H1 (cell line): Measurements from ENCODE around the gene BRD3OS.

Experiments used
- CTCF ChIP-seq, 3 experiments: IDR thresholded peaks; 1 replicate in 2 of 3; 2 replicates in 1 of 3; pipeline versions ENCODE4 v1.5.1 to v1.6.1; 2011; ENCODE audit warnings: low read length in 3 of 3, mild to moderate bottlenecking in 3 of 3, inconsistent platforms in 2 of 3, low read depth in 1 of 3, moderate library complexity in 1 of 3; ENCODE audit not compliant: insufficient read depth in 1 of 3; ENCODE audit errors: control extremely low read depth in 1 of 3
- POLR2A ChIP-seq, 2 experiments: IDR thresholded peaks; 1 replicate in 1 of 2; 2 replicates in 1 of 2; pipeline ENCODE4 v1.6.1; 2011; ENCODE audit warnings: low read depth in 2 of 2, low read length in 2 of 2, mild to moderate bottlenecking in 2 of 2; ENCODE audit errors: control extremely low read depth in 1 of 2

- TF ChIP-seq POLR2A (IDR thresholded peaks at IDR 0.05; ENCODE audit: control extremely low read depth in 1 of 2, low read depth in 2 of 2, low read length in 2 of 2), result no peak
- TF ChIP-seq CTCF (IDR thresholded peaks at IDR 0.05; ENCODE audit: control extremely low read depth in 1 of 3, insufficient read depth in 1 of 3, low read depth in 1 of 3, low read length in 3 of 3), result no peak
These were observed 35.3 kb downstream of the BRD3OS start for GRCh38 chr9:134060546-134060945.
